ENCODE results near the gene SYNPO2L.

DNA sequence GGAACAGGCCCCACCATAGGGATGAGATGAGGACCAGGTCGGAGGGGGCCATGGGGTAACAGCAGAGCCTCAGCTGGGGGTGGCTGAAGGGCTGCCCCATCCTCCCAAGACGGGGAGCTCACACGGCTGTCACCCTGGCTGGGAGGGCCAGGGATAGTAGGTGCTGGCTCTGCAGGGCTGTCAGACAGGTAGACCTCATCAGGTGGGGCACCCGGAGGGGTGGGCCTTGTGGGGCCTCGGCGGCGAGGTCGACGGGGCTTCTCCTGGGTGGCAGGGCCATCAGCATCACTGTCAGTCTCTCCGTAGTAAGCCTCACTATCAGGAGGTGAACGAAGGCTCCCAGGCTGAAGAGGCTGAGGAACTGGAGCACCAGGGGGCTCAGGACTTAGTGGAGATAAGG is 2.6 kb downstream of the SYNPO2L start:
- TF ChIP-seq JUND (IDR thresholded peaks at IDR 0.05): no peak
- TF ChIP-seq TAF1 (conservative IDR thresholded peaks at IDR 0.05): no peak
- TF ChIP-seq, protein P1, sequence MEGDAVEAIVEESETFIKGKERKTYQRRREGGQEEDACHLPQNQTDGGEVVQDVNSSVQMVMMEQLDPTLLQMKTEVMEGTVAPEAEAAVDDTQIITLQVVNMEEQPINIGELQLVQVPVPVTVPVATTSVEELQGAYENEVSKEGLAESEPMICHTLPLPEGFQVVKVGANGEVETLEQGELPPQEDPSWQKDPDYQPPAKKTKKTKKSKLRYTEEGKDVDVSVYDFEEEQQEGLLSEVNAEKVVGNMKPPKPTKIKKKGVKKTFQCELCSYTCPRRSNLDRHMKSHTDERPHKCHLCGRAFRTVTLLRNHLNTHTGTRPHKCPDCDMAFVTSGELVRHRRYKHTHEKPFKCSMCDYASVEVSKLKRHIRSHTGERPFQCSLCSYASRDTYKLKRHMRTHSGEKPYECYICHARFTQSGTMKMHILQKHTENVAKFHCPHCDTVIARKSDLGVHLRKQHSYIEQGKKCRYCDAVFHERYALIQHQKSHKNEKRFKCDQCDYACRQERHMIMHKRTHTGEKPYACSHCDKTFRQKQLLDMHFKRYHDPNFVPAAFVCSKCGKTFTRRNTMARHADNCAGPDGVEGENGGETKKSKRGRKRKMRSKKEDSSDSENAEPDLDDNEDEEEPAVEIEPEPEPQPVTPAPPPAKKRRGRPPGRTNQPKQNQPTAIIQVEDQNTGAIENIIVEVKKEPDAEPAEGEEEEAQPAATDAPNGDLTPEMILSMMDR (IDR thresholded peaks at IDR 0.05; ENCODE audit: low read depth, low read length, missing input control): no peak

Measured in liver (tissue), 3 donors.